ENCODE data around the gene SFXN5.

Gene SFXN5

DNA sequence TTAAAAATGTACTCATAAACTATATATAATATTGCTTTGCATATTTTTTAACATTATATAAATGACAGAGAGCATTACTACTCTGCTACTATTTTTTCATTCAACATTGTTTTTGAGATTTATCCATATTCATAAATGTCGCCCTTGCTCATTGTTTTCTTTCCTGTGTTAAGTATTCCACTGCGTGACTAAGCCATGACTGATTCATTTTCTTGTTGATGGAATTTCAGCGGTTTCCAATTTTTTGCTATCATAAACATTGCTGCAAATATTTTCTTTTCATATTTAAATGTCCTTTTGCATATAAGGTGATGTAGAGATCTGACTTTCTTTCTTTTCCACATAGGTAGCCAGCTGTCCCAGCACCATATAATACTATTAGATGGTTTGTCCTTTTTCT, 57.6 kb downstream of the SFXN5 start:
- no peak for TF ChIP-seq TCF12 (IDR thresholded peaks at IDR 0.05; ENCODE audit: low read depth)
- TF ChIP-seq, protein P1, sequence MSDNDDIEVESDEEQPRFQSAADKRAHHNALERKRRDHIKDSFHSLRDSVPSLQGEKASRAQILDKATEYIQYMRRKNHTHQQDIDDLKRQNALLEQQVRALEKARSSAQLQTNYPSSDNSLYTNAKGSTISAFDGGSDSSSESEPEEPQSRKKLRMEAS (IDR thresholded peaks at IDR 0.05): no peak
- no peak for TF ChIP-seq TEAD4 (IDR thresholded peaks at IDR 0.05)
- TF ChIP-seq, protein P2, sequence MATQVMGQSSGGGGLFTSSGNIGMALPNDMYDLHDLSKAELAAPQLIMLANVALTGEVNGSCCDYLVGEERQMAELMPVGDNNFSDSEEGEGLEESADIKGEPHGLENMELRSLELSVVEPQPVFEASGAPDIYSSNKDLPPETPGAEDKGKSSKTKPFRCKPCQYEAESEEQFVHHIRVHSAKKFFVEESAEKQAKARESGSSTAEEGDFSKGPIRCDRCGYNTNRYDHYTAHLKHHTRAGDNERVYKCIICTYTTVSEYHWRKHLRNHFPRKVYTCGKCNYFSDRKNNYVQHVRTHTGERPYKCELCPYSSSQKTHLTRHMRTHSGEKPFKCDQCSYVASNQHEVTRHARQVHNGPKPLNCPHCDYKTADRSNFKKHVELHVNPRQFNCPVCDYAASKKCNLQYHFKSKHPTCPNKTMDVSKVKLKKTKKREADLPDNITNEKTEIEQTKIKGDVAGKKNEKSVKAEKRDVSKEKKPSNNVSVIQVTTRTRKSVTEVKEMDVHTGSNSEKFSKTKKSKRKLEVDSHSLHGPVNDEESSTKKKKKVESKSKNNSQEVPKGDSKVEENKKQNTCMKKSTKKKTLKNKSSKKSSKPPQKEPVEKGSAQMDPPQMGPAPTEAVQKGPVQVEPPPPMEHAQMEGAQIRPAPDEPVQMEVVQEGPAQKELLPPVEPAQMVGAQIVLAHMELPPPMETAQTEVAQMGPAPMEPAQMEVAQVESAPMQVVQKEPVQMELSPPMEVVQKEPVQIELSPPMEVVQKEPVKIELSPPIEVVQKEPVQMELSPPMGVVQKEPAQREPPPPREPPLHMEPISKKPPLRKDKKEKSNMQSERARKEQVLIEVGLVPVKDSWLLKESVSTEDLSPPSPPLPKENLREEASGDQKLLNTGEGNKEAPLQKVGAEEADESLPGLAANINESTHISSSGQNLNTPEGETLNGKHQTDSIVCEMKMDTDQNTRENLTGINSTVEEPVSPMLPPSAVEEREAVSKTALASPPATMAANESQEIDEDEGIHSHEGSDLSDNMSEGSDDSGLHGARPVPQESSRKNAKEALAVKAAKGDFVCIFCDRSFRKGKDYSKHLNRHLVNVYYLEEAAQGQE (IDR thresholded peaks at IDR 0.05; ENCODE audit: low read depth): no peak

DNA sequence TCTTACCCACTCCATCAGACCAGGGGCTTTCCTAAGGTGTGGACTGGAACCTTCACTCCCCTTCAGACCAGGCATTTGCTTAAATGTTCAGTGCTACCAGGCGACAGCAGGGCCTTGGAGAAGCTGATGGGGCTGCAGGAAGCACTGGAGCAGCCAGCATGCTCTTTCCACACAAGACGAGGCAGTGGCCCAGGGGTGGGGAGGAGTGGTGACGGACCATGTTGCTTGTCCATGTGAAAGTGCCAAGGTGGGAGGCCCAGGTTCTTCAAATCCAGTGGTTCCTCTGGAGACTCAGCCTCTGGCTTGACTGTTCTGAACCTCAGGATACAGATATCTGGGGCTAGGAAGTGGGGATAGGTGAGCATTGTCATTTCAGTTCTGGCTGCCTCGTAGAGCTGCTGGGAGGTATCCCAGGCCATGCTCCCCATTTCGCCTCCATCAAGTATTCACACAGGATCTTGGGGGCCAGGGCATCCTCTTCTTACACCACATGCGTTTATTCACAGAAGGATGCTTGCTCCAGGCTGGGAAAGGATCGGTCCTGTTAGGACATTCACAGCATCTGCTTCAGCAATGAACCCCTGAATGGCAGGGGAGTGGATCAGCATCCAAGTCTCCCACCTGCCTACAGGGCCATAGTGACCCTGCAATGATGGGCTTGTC, 62.2 kb downstream of the SFXN5 start:
- TF ChIP-seq, protein P2 (IDR thresholded peaks at IDR 0.05; ENCODE audit: low read depth): no peak
- TF ChIP-seq NFIC (IDR thresholded peaks at IDR 0.05) (no peak), YY1 (IDR thresholded peaks at IDR 0.05; ENCODE audit: low read depth) (no peak), CREB1 (IDR thresholded peaks at IDR 0.05; ENCODE audit: low read depth) (no peak), CEBPB (IDR thresholded peaks at IDR 0.05) (no peak), TCF12 (IDR thresholded peaks at IDR 0.05; ENCODE audit: low read depth) (no peak), FOXM1 (IDR thresholded peaks at IDR 0.05; ENCODE audit: borderline replicate concordance, low read depth) (no peak), RAD21 (IDR thresholded peaks at IDR 0.05; ENCODE audit: low read depth) (no peak), ZBTB7A (IDR thresholded peaks at IDR 0.05; ENCODE audit: low read depth) (no peak), TAF1 (IDR thresholded peaks at IDR 0.05; ENCODE audit: low read depth) (no peak), EP300 (IDR thresholded peaks at IDR 0.05; ENCODE audit: borderline replicate concordance) (no peak), EGR1 (IDR thresholded peaks at IDR 0.05) (no peak), TEAD4 (IDR thresholded peaks at IDR 0.05) (no peak)
- TF ChIP-seq, protein P1 (IDR thresholded peaks at IDR 0.05): no peak
- TF ChIP-seq, protein P3, sequence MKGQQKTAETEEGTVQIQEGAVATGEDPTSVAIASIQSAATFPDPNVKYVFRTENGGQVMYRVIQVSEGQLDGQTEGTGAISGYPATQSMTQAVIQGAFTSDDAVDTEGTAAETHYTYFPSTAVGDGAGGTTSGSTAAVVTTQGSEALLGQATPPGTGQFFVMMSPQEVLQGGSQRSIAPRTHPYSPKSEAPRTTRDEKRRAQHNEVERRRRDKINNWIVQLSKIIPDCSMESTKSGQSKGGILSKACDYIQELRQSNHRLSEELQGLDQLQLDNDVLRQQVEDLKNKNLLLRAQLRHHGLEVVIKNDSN (IDR thresholded peaks at IDR 0.05): no peak

DNA sequence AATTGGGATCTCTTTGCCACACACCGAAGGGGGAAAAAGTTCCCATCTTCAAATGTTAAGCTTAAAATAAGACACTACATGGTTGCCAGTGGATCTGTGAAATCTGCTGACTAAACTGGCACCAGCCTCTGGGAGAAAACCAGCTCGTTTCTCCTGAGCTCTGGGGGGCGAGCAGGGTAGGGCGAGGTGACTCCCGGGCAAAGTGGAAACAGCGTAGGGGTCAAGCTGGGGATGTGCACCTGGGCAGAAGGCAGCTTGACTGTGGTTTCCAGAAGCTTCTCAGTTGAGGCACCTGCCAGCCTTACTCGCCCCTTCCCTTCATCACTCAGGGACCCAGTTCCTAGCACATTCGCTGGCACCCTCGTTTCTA, 62.8 kb downstream of the SFXN5 start:
- TF ChIP-seq, protein P3 (IDR thresholded peaks at IDR 0.05): no peak
- TF ChIP-seq TAF1 (IDR thresholded peaks at IDR 0.05; ENCODE audit: low read depth): no peak
- TF ChIP-seq TEAD4 (IDR thresholded peaks at IDR 0.05): no peak
- TF ChIP-seq CEBPB (IDR thresholded peaks at IDR 0.05): no peak
- TF ChIP-seq CREB1 (IDR thresholded peaks at IDR 0.05; ENCODE audit: low read depth): no peak
- TF ChIP-seq, protein P1 (IDR thresholded peaks at IDR 0.05): no peak
- TF ChIP-seq RAD21 (IDR thresholded peaks at IDR 0.05; ENCODE audit: low read depth): no peak
- TF ChIP-seq EGR1 (IDR thresholded peaks at IDR 0.05): no peak
- TF ChIP-seq ZBTB7A (IDR thresholded peaks at IDR 0.05; ENCODE audit: low read depth): no peak
- no peak for TF ChIP-seq TCF12 (IDR thresholded peaks at IDR 0.05; ENCODE audit: low read depth)

DNA sequence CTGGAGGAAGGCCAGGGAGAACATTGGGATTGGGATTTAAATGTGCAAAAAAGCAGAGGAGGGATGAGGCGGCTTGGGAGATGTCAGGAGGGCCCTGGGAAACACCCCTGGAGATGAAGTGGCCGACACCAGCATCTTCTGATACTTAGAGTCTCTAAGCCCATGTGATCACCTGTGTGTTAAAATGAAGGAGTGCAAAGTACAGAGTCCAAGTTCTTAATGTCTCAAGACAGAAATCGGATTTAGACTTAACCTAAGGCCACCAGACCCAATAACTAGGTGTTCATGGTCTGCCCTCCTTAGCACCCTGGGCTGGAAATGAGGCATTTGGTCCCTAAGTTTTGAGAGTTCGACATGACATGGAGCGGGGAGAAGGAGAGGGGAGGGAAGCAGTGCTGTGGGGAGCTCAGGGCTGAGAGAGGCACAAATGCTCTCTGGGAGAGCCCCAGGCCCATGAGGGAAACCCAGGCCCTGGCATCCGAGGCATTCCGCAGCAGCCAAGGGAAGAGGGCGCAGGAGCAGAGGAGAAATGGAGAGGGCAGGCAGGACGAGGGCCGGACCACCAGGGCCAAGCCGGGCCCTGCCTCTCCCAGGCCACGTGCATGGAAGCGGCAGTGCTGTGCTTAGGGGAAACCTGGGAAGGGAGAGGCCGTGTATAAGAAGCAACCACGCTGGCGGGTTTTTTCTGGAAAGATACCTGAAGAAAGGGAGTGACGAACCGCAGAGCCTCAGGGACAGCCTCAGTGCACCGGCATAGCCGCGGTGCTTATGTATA, 63.3 kb downstream of the SFXN5 start:
- TF ChIP-seq RAD21 (IDR thresholded peaks at IDR 0.05; ENCODE audit: low read depth): no peak
- TF ChIP-seq, protein P1 (IDR thresholded peaks at IDR 0.05): no peak
- TF ChIP-seq TAF1 (IDR thresholded peaks at IDR 0.05; ENCODE audit: low read depth): no peak
- TF ChIP-seq, protein P3 (IDR thresholded peaks at IDR 0.05): no peak
- TF ChIP-seq FOXM1 (IDR thresholded peaks at IDR 0.05; ENCODE audit: borderline replicate concordance, low read depth): no peak
- TF ChIP-seq, protein P2 (IDR thresholded peaks at IDR 0.05; ENCODE audit: low read depth): no peak
- TF ChIP-seq CREB1 (IDR thresholded peaks at IDR 0.05; ENCODE audit: low read depth): no peak
- no peak for TF ChIP-seq CEBPB (IDR thresholded peaks at IDR 0.05)
- no peak for TF ChIP-seq NFIC (IDR thresholded peaks at IDR 0.05)
- no peak for TF ChIP-seq TCF12 (IDR thresholded peaks at IDR 0.05; ENCODE audit: low read depth)
- no peak for TF ChIP-seq EP300 (IDR thresholded peaks at IDR 0.05; ENCODE audit: borderline replicate concordance)
- no peak for TF ChIP-seq ZBTB7A (IDR thresholded peaks at IDR 0.05; ENCODE audit: low read depth)
- TF ChIP-seq YY1 (IDR thresholded peaks at IDR 0.05; ENCODE audit: low read depth): no peak
- no peak for TF ChIP-seq EGR1 (IDR thresholded peaks at IDR 0.05)
- no peak for TF ChIP-seq TEAD4 (IDR thresholded peaks at IDR 0.05)
